ENCODE measurements around the gene LYPLAL1.
"Not testable (repeated sequence)": the region's sequence is repeated elsewhere in the genome, so short reads cannot be mapped to it uniquely, and the experiment has no call there.

Gene LYPLAL1

DNA sequence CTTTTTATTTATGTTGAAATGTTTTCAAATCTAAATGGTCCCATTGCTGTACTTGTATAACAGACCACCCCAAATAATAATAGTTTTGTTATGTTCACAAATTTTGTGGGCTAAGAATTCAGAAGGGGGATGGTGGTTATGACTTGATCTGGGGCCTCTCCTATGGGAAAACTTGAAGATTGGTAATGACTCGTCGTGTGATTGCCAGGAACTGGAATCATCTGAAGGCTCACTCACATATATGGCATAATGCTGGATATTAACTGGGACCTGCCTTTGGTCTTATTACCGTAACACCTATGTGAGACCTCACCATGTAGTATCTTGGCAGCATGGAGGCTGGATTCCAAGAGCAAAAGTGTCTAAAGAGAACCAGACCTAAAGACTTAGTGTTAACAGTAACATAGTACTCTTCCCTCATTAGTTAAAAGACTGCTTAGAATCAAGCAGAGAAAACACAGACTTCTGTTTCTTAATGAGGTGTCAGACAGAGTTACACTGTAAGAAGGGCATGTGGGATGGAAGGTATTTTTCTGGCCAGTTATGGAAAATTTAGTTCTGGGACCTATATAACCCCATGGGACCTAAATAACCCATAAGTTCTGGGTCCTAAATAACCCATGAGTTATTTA is 11.9 kb downstream of the LYPLAL1 start:
- Histone ChIP-seq H3K4me1 (ENCODE audit: control insufficient read depth, insufficient read depth, low read length) (peaks cover 14% of the 10 kb centered on the region; the same call in 1 of the 2 replicates), H3K4me3 (ENCODE audit: low read depth, low read length) (no peak overlapping the region), H3K27ac (ENCODE audit: low read depth, low read length) (no peak overlapping the region), H3K9ac (ENCODE audit: low read depth, low read length) (no peak overlapping the region), H3K36me3 (ENCODE audit: control insufficient read depth, insufficient read depth, low read length) (peaks cover 5% of the 10 kb centered on the region), H3K9me3 (ENCODE audit: control insufficient read depth, insufficient read depth, low read length) (no peaks in the 10 kb centered on the region), H3K27me3 (ENCODE audit: control insufficient read depth, insufficient read depth, low read length) (no peaks in the 10 kb centered on the region)

- Histone ChIP-seq H3K36me3 (ENCODE audit: control insufficient read depth, insufficient read depth, low read length) (no peaks in the 10 kb centered on the region), H3K9me3 (ENCODE audit: control insufficient read depth, insufficient read depth, low read length) (no peaks in the 10 kb centered on the region), H3K4me1 (ENCODE audit: control insufficient read depth, insufficient read depth, low read length) (peaks cover 14% of the 10 kb centered on the region; the same call in 1 of the 2 replicates), H3K4me3 (ENCODE audit: low read depth, low read length) (no peak overlapping the region), H3K27me3 (ENCODE audit: control insufficient read depth, insufficient read depth, low read length) (no peaks in the 10 kb centered on the region), H3K27ac (ENCODE audit: low read depth, low read length) (no peak overlapping the region), H3K9ac (ENCODE audit: low read depth, low read length) (no peak overlapping the region)
Measured at GRCh38 chr1:219188331-219188803, 14.7 kb downstream of the LYPLAL1 start.

DNA sequence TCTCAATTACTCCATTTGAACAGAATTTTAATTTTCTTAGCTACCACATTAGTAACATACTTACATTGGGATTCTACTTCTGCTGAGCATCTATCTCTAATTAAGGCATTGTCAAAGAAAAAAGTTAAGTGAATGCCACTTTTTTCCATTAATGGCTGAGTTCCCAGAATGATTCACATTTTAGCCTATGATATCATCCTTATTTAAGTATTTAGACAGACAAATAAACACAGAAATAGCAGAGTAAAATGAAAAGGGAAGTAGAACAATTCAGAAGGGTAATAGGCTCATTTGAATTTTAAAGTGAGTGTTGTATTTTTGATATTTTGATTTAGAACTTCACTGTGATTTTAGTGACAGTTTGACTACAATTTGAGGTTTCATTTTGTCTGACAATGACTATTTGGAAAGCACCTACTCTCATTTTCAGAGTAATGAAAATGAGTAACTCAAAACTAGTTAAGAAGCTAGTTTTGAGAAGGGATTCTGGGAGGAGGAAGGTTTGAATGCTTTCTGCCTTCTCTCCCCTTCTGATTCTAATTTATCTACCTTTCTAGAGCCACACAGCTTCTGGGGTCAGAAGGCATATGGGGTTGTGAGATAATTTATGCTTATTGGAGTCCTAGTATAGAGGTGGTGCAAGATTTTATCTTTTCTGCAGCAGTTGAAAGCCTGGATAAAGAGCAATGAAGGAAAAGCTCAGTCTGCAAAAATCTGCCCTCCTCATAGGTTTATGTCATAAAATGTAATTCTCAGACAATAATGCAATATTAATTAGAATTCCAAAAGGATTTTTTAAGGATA is 15.5 kb downstream of the LYPLAL1 start:
- H3K27me3 ChIP-seq (ENCODE audit: control insufficient read depth, insufficient read depth, low read length), result no peaks in the 10 kb centered on the region
- H3K4me3 ChIP-seq (ENCODE audit: low read depth, low read length), result no peak overlapping the region
- H3K27ac ChIP-seq (ENCODE audit: low read depth, low read length), result no peak overlapping the region
- H3K36me3 ChIP-seq (ENCODE audit: control insufficient read depth, insufficient read depth, low read length), result no peaks in the 10 kb centered on the region
- H3K9me3 ChIP-seq (ENCODE audit: control insufficient read depth, insufficient read depth, low read length), result no peaks in the 10 kb centered on the region
- peaks cover 14% of the 10 kb centered on the region; the same call in 1 of the 2 replicates for H3K4me1 ChIP-seq (ENCODE audit: control insufficient read depth, insufficient read depth, low read length)
- no peak overlapping the region for H3K9ac ChIP-seq (ENCODE audit: low read depth, low read length)

DNA sequence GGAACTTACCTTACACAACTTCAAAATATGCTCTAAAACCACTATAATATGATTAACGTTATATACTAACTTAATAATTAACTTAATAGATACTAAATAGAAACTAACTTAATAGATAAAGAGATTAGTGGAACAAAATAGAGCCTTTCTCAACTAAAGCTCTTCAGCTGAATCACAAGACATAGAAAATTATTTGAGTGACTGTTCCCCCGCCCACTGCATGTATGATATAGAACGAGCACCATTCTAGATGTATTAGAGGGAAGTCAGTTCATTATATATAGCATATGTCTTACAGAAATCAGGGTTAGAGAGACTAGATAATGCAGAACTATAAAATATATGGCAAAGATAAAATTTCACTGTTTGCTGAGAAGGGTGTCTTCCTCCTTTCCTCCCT is 16.3 kb downstream of the LYPLAL1 start:
- Histone ChIP-seq H3K9me3 (ENCODE audit: control insufficient read depth, insufficient read depth, low read length) (no peaks in the 10 kb centered on the region), H3K27me3 (ENCODE audit: control insufficient read depth, insufficient read depth, low read length) (no peaks in the 10 kb centered on the region), H3K4me3 (ENCODE audit: low read depth, low read length) (no peak overlapping the region), H3K36me3 (ENCODE audit: control insufficient read depth, insufficient read depth, low read length) (no peaks in the 10 kb centered on the region), H3K4me1 (ENCODE audit: control insufficient read depth, insufficient read depth, low read length) (peaks cover 14% of the 10 kb centered on the region; the same call in 1 of the 2 replicates), H3K27ac (ENCODE audit: low read depth, low read length) (no peak overlapping the region), H3K9ac (ENCODE audit: low read depth, low read length) (no peak overlapping the region)

DNA sequence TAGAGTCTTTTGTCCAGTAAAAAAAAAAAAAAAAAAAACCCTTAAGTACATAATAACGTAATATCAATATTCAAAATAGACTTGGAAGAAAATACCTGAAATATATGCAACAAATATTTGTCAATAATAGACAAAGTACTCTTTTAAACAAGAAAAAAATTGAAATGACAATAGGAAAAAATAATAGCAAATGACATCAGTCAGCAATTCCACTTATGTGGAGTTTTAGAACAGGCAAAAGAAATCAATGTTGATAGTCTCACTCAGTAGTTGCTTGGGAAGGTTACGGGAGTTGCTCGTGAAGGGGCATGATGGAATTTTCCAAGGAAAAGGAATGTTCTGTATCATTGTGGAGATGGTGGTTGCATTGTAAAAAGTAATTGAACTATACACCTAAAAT is 16.9 kb downstream of the LYPLAL1 start:
- H3K27me3 ChIP-seq (ENCODE audit: control insufficient read depth, insufficient read depth, low read length), result no peaks in the 10 kb centered on the region
- peaks cover 14% of the 10 kb centered on the region; the same call in 1 of the 2 replicates for H3K4me1 ChIP-seq (ENCODE audit: control insufficient read depth, insufficient read depth, low read length)
- no peak overlapping the region for H3K27ac ChIP-seq (ENCODE audit: low read depth, low read length)
- no peaks in the 10 kb centered on the region for H3K36me3 ChIP-seq (ENCODE audit: control insufficient read depth, insufficient read depth, low read length)
- H3K9me3 ChIP-seq (ENCODE audit: control insufficient read depth, insufficient read depth, low read length), result no peaks in the 10 kb centered on the region
- H3K9ac ChIP-seq (ENCODE audit: low read depth, low read length), result no peak overlapping the region
- no peak overlapping the region for H3K4me3 ChIP-seq (ENCODE audit: low read depth, low read length)

DNA sequence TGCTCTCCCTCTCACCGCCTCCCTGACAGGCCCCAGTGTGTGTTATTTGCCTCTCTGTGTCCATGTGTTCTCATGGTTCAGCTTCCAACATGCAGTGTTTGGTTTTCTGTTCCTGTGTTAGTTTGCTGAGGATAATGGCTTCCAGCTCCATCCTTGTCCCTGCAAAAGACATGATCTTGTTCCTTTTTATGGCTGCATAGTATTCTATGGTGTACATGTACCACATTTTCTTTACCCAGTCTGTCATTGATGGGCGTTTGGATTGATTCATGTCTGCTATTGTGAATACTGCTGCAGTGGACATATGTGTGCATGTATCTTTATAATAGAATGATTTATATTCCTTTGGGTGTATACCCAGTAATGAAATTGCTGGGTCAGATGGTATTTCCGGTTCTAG is 22.2 kb downstream of the LYPLAL1 start:
- not testable (repeated sequence) for H3K4me3 ChIP-seq (ENCODE audit: low read depth, low read length); H3K9ac ChIP-seq (ENCODE audit: low read depth, low read length); H3K9me3 ChIP-seq (ENCODE audit: control insufficient read depth, insufficient read depth, low read length); H3K27ac ChIP-seq (ENCODE audit: low read depth, low read length); H3K27me3 ChIP-seq (ENCODE audit: control insufficient read depth, insufficient read depth, low read length); H3K36me3 ChIP-seq (ENCODE audit: control insufficient read depth, insufficient read depth, low read length); H3K4me1 ChIP-seq (ENCODE audit: control insufficient read depth, insufficient read depth, low read length)

DNA sequence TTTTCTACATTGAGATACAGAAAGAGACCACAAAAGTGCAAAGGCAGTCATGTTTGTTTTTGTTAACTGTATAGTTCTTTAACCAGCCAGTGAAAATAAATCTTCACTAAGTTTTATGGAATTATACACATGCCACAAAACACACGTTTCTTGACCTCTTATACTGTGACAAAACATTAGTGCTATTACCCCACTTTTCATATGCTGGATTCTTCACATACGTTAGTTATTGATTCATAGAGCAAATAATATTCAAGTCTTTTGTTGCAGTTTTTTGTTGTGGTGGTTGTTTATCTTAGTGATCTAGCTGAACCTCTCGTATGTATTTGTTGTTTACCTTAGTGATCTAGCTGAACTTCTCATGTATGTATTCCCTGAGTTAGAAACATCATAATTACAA is 28.0 kb downstream of the LYPLAL1 start:
- H3K4me1 ChIP-seq (ENCODE audit: control insufficient read depth, insufficient read depth, low read length), result no peaks in the 10 kb centered on the region

DNA sequence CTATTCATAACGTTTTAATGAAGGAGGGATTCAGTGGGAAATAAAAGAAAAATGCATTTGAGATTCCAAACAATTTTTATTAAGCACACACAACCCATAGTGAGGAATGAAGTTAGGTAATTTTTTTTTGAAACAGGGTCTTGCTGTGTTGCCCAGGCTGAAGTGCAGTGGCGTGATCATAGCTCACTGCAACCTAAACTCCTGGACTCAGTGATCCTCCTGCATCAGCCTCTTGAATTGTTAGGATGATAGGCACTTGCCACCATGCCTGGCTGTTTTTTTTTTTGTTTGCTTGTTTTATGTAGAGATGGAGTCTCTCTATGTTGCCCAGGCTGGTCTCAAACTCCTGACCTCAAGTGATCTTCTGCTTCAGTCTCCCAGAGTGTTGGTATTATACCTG is 28.9 kb downstream of the LYPLAL1 start:
- Histone ChIP-seq H3K9ac (ENCODE audit: low read depth, low read length) (no peak overlapping the region), H3K27me3 (ENCODE audit: control insufficient read depth, insufficient read depth, low read length) (no peaks in the 10 kb centered on the region), H3K4me1 (ENCODE audit: control insufficient read depth, insufficient read depth, low read length) (no peaks in the 10 kb centered on the region), H3K27ac (ENCODE audit: low read depth, low read length) (no peak overlapping the region), H3K36me3 (ENCODE audit: control insufficient read depth, insufficient read depth, low read length) (no peaks in the 10 kb centered on the region), H3K9me3 (ENCODE audit: control insufficient read depth, insufficient read depth, low read length) (no peaks in the 10 kb centered on the region), H3K4me3 (ENCODE audit: low read depth, low read length) (no peak overlapping the region)

More for the DNA sequence above, 28.0 kb downstream of the LYPLAL1 start:
- Histone ChIP-seq H3K9ac (ENCODE audit: low read depth, low read length) (no peak overlapping the region), H3K27me3 (ENCODE audit: control insufficient read depth, insufficient read depth, low read length) (no peaks in the 10 kb centered on the region), H3K36me3 (ENCODE audit: control insufficient read depth, insufficient read depth, low read length) (no peaks in the 10 kb centered on the region), H3K4me3 (ENCODE audit: low read depth, low read length) (no peak overlapping the region), H3K27ac (ENCODE audit: low read depth, low read length) (no peak overlapping the region), H3K9me3 (ENCODE audit: control insufficient read depth, insufficient read depth, low read length) (no peaks in the 10 kb centered on the region)

GRCh38 chr1:219206350-219206749 is 32.7 kb downstream of the LYPLAL1 start:
- H3K4me3 ChIP-seq (ENCODE audit: low read depth, low read length), result no peak overlapping the region
- H3K27me3 ChIP-seq (ENCODE audit: control insufficient read depth, insufficient read depth, low read length), result no peaks in the 10 kb centered on the region
- no peaks in the 10 kb centered on the region for H3K4me1 ChIP-seq (ENCODE audit: control insufficient read depth, insufficient read depth, low read length)
- H3K9me3 ChIP-seq (ENCODE audit: control insufficient read depth, insufficient read depth, low read length), result no peaks in the 10 kb centered on the region
- no peak overlapping the region for H3K9ac ChIP-seq (ENCODE audit: low read depth, low read length)
- no peak overlapping the region for H3K27ac ChIP-seq (ENCODE audit: low read depth, low read length)
- H3K36me3 ChIP-seq (ENCODE audit: control insufficient read depth, insufficient read depth, low read length), result 0 out of 2 replicates have a peak, but pooled peaks cover 1% of the 10 kb centered on the region

DNA sequence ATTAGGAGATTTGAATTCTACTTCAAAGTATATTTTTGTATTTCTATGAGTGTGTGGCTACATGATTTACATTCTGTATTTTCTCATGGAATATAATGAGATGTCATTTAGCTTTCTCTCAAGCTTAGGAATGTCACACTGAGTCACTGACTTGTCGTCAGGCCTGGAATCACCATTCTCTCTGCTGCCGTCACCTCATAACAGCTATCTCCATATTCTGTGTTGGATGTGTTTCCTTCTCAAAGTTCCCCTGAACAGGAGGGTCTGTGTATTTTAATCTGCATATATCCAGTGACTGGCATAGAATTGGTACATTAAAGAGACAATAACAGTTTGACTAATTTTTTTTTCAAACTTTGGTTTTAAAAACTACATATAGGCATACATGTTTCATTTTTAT is 35.9 kb downstream of the LYPLAL1 start:
- no peaks in the 10 kb centered on the region for H3K27me3 ChIP-seq (ENCODE audit: control insufficient read depth, insufficient read depth, low read length)
- no peaks in the 10 kb centered on the region for H3K4me1 ChIP-seq (ENCODE audit: control insufficient read depth, insufficient read depth, low read length)
- H3K9me3 ChIP-seq (ENCODE audit: control insufficient read depth, insufficient read depth, low read length), result no peaks in the 10 kb centered on the region
- H3K36me3 ChIP-seq (ENCODE audit: control insufficient read depth, insufficient read depth, low read length), result 0 out of 2 replicates have a peak, but pooled peaks cover 5% of the 10 kb centered on the region
- H3K27ac ChIP-seq (ENCODE audit: low read depth, low read length), result no peak overlapping the region
- no peak overlapping the region for H3K9ac ChIP-seq (ENCODE audit: low read depth, low read length)
- H3K4me3 ChIP-seq (ENCODE audit: low read depth, low read length), result no peak overlapping the region

DNA sequence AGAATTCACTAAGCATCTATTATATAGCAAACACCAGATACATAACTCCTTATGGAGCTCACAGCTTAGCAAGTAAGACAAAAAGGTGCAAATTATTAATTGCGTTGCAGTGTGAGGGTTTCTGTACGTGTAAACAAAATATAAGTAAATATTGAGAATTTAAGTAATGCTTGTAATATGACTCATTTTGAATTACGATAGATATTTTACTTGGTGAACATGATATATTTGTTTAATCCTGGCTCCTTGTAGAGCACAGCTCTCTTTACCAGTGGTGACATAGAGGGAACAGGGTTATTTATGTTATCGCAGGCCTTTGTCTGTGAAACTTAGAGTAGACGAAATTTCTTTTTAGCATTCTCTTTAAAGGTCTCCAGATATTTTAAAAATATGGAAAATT is 36.4 kb downstream of the LYPLAL1 start:
- no peaks in the 10 kb centered on the region for H3K27me3 ChIP-seq (ENCODE audit: control insufficient read depth, insufficient read depth, low read length)
- H3K27ac ChIP-seq (ENCODE audit: low read depth, low read length), result no peak overlapping the region
- no peaks in the 10 kb centered on the region for H3K9me3 ChIP-seq (ENCODE audit: control insufficient read depth, insufficient read depth, low read length)
- H3K4me3 ChIP-seq (ENCODE audit: low read depth, low read length), result no peak overlapping the region
- H3K36me3 ChIP-seq (ENCODE audit: control insufficient read depth, insufficient read depth, low read length), result 0 out of 2 replicates have a peak, but pooled peaks cover 5% of the 10 kb centered on the region
- H3K4me1 ChIP-seq (ENCODE audit: control insufficient read depth, insufficient read depth, low read length), result no peaks in the 10 kb centered on the region
- H3K9ac ChIP-seq (ENCODE audit: low read depth, low read length), result no peak overlapping the region

Measured in HUES48 (cell line).